IMR-90 (cell line): ENCODE data around the gene C4orf17. TPM values are rescaled to one million over a fixed set of nuclear protein-coding genes. Genes with fewer than 3 reads are reported as not detected.

Experiments used
- ATAC-seq: fragments of 200-7000 bp; cut with Tn5 transposase; 2 replicates; pipeline ENCODE4 v1.9.1; 2020; ENCODE audit warnings: low read depth, mild to moderate bottlenecking, moderate library complexity
- BruUV-seq: library from RNA; stranded (reverse); fragments of 400-500 nt; replicated peaks from 2 replicates; lab custom pipeline; 2021; lab: Mats Ljungman, UMichigan
- CTCF ChIA-PET: fragments of 300-600 bp; formaldehyde crosslinking; extraction: SDS; loops from one replicate; lab custom pipeline; 2021; ENCODE audit warnings: antibody characterized with exemption; lab: Yijun Ruan, JAX
- POLR2A ChIA-PET: fragments of 300-600 bp; sonication (Branson Sonifier 250); formaldehyde crosslinking; loops from one replicate; lab custom pipeline; 2022; ENCODE audit warnings: antibody characterized with exemption; ENCODE audit not compliant: unreplicated experiment; lab: Charles Lee
- DNase-seq: peaks from one replicate; pipeline ENCODE4 v3.0.0; 2013
- H2AFZ ChIP-seq: replicated peaks from 2 replicates; pipeline ENCODE3; 2013; ENCODE audit warnings: low read length, mild to moderate bottlenecking; ENCODE audit not compliant: poor library complexity
- H2AK5ac ChIP-seq: 2 replicates; pipeline ENCODE4 v1.6.1; 2013; ENCODE audit warnings: low read depth, low read length, inconsistent platforms
- H2AK9ac ChIP-seq: replicated peaks from 2 replicates; pipeline ENCODE3; 2013; ENCODE audit warnings: mild to moderate bottlenecking, low read depth, low read length, moderate library complexity; ENCODE audit not compliant: poor library complexity
- H2BK120ac ChIP-seq: 2 replicates; pipeline ENCODE4 v1.6.1; 2013; ENCODE audit warnings: low read depth, low read length, inconsistent platforms
- H2BK15ac ChIP-seq: 3 replicates; pipeline ENCODE4 v1.6.1; 2013; ENCODE audit warnings: low read depth, low read length, inconsistent platforms
- H2BK20ac ChIP-seq: 2 replicates; pipeline ENCODE4 v1.6.1; 2013; ENCODE audit warnings: low read depth, mild to moderate bottlenecking, inconsistent platforms, low read length, moderate library complexity
- H2BK5ac ChIP-seq: 2 replicates; pipeline ENCODE4 v1.6.1; 2013; ENCODE audit warnings: mild to moderate bottlenecking, low read depth, low read length, inconsistent platforms; ENCODE audit not compliant: poor library complexity, severe bottlenecking
- H3K14ac ChIP-seq: replicated peaks from 2 replicates; pipeline ENCODE4 v1.6.1; 2013; ENCODE audit warnings: low read depth, low read length, inconsistent platforms
- H3K18ac ChIP-seq: 2 replicates; pipeline ENCODE4 v1.6.1; 2013; ENCODE audit warnings: low read depth, low read length, control low read depth
- H3K23ac ChIP-seq: 2 replicates; pipeline ENCODE4 v1.6.1; 2013; ENCODE audit warnings: low read depth, low read length, inconsistent platforms
- H3K27ac ChIP-seq: 2 replicates; pipeline ENCODE4 v1.5.1; 2013; ENCODE audit warnings: mild to moderate bottlenecking, control low read depth, low read length; ENCODE audit not compliant: insufficient read depth
- H3K27me3 ChIP-seq: 2 replicates; pipeline ENCODE4 v1.6.1; 2013; ENCODE audit warnings: low read length; ENCODE audit not compliant: control insufficient read depth, insufficient read depth
- H3K36me3 ChIP-seq: 2 replicates; pipeline ENCODE4 v1.6.1; 2013; ENCODE audit warnings: low read length, mixed read lengths; ENCODE audit not compliant: control insufficient read depth, insufficient read depth
- H3K4ac ChIP-seq: 2 replicates; pipeline ENCODE4 v1.6.1; 2013; ENCODE audit warnings: low read depth, low read length, inconsistent platforms
- H3K4me1 ChIP-seq: 2 replicates; pipeline ENCODE4 v1.6.1; 2013; ENCODE audit warnings: low read length, mixed read lengths; ENCODE audit not compliant: control insufficient read depth, insufficient read depth
- H3K4me2 ChIP-seq: 2 replicates; pipeline ENCODE4 v1.6.1; 2013; ENCODE audit warnings: low read depth, mild to moderate bottlenecking, control low read depth, low read length, moderate library complexity
- H3K4me3 ChIP-seq: 2 replicates; pipeline ENCODE4 v1.5.1; 2013; ENCODE audit warnings: low read depth, mild to moderate bottlenecking, control low read depth, low read length, moderate library complexity; ENCODE audit not compliant: insufficient read depth
- H3K56ac ChIP-seq: 2 replicates; pipeline ENCODE4 v1.6.1; 2013; ENCODE audit warnings: low read length, inconsistent platforms; ENCODE audit not compliant: insufficient read depth; ENCODE audit errors: extremely low read depth
- H3K79me1 ChIP-seq, 2 experiments: 2 replicates each; pipeline ENCODE4 v1.6.1; 2013; ENCODE audit warnings: low read length in 2 of 2, inconsistent platforms in 1 of 2, low read depth in 1 of 2
- H3K9ac ChIP-seq: 2 replicates; pipeline ENCODE4 v1.6.1; 2013; ENCODE audit warnings: low read depth, low read length, control low read depth
- H3K9me1 ChIP-seq: 2 replicates; pipeline ENCODE4 v1.6.1; 2013; ENCODE audit warnings: low read length, inconsistent platforms; ENCODE audit not compliant: insufficient read depth
- H3K9me3 ChIP-seq: 2 replicates; pipeline ENCODE4 v1.6.1; 2013; ENCODE audit warnings: low read length; ENCODE audit not compliant: control insufficient read depth, insufficient read depth
- H4K20me1 ChIP-seq: 2 replicates; pipeline ENCODE4 v1.6.1; 2013; ENCODE audit warnings: low read length, inconsistent platforms; ENCODE audit not compliant: insufficient read depth
- H4K5ac ChIP-seq: 2 replicates; pipeline ENCODE4 v1.6.1; 2013; ENCODE audit warnings: mild to moderate bottlenecking, low read depth, low read length, control low read depth
- H4K8ac ChIP-seq, 2 experiments: 2 replicates each; pipeline ENCODE4 v1.6.1; 2013; ENCODE audit warnings: low read depth in 2 of 2, low read length in 2 of 2, control low read depth in 1 of 2, inconsistent platforms in 1 of 2
- H4K91ac ChIP-seq: 2 replicates; pipeline ENCODE4 v1.6.1; 2013; ENCODE audit warnings: low read depth, low read length, inconsistent platforms; ENCODE audit not compliant: insufficient read depth
- BHLHE40 ChIP-seq: fragments of 150-350 bp; IDR thresholded peaks from 2 replicates; pipeline ENCODE4 v1.6.1; 2016; ENCODE audit warnings: mild to moderate bottlenecking, low read depth, low read length
- CEBPB ChIP-seq: IDR thresholded peaks from 2 replicates; pipeline ENCODE4 v1.6.1; 2012; ENCODE audit warnings: low read depth, low read length, improper control_type of control experiment
- CHD1 ChIP-seq: IDR thresholded peaks from 2 replicates; pipeline ENCODE4 v1.6.1; 2012; ENCODE audit warnings: low read depth, low read length, improper control_type of control experiment
- CTCF ChIP-seq: conservative IDR thresholded peaks from 2 replicates; pipeline ENCODE4 v1.5.1; 2012; ENCODE audit warnings: mild to moderate bottlenecking, low read depth, low read length, improper control_type of control experiment
- ELK1 ChIP-seq: fragments of 150-350 bp; IDR thresholded peaks from 2 replicates; pipeline ENCODE4 v1.6.1; 2016; ENCODE audit warnings: low read depth, mild to moderate bottlenecking, low read length, moderate library complexity, borderline replicate concordance
- MAFK ChIP-seq: IDR thresholded peaks from 2 replicates; pipeline ENCODE4 v1.6.1; 2012; ENCODE audit warnings: low read depth, low read length, improper control_type of control experiment
- MAZ ChIP-seq: IDR thresholded peaks from 2 replicates; pipeline ENCODE4 v1.6.1; 2012; ENCODE audit warnings: low read depth, mild to moderate bottlenecking, low read length, improper control_type of control experiment, moderate library complexity, borderline replicate concordance
- MXI1 ChIP-seq: IDR thresholded peaks from 2 replicates; pipeline ENCODE4 v1.6.1; 2012; ENCODE audit warnings: low read depth, mild to moderate bottlenecking, low read length, moderate library complexity, borderline replicate concordance
- NFE2L2 ChIP-seq: fragments of 150-350 bp; IDR thresholded peaks from 2 replicates; pipeline ENCODE4 v1.6.1; 2016; ENCODE audit warnings: low read depth, mild to moderate bottlenecking, low read length
- RAD21 ChIP-seq: IDR thresholded peaks from 2 replicates; pipeline ENCODE4 v1.6.1; 2012; ENCODE audit warnings: low read length, improper control_type of control experiment
- RCOR1 ChIP-seq: IDR thresholded peaks from 2 replicates; pipeline ENCODE4 v1.6.1; 2012; ENCODE audit warnings: mild to moderate bottlenecking, low read length, improper control_type of control experiment; ENCODE audit not compliant: insufficient replicate concordance
- RFX5 ChIP-seq: IDR thresholded peaks from 2 replicates; pipeline ENCODE4 v1.8.0; 2012; ENCODE audit warnings: low read depth, mild to moderate bottlenecking, low read length, moderate library complexity
- SMC3 ChIP-seq: fragments of 150-350 bp; IDR thresholded peaks from 2 replicates; pipeline ENCODE4 v1.6.1; 2016; ENCODE audit warnings: low read depth, mild to moderate bottlenecking, antibody characterized with exemption, low read length, moderate library complexity
- USF2 ChIP-seq: fragments of 150-350 bp; IDR thresholded peaks from 2 replicates; pipeline ENCODE4 v1.6.1; 2017; ENCODE audit warnings: mild to moderate bottlenecking, antibody characterized with exemption, low read length, low read depth
- WGBS, 2 experiments: methylation state at CpG; one replicate each; pipeline versions ENCODE4 v1.1.5 to v1.1.7; 2013; ENCODE audit warnings: missing lambda C conversion rate in 2 of 2; ENCODE audit not compliant: insufficient read length in 1 of 2; ENCODE audit errors: extremely low coverage in 2 of 2; 5-methylcytosine and 5-hydroxymethylcytosine counted together
- dilution Hi-C: fragments of 300-500 bp; cut with HindIII; formaldehyde crosslinking; loops from one replicate; pipeline ENCODE4 v1.14.3; 2018; ENCODE audit warnings: low sequenced_read_pairs; ENCODE audit not compliant: unreplicated experiment
- in situ Hi-C: fragments of 300-500 bp; cut with MboI; formaldehyde crosslinking; loops from 3 replicates; pipeline ENCODE4 v1.14.3; 2019; ENCODE audit warnings: low sequenced_read_pairs, inconsistent platforms, mixed read lengths
- intact Hi-C: fragments of 100-400 bp; cut with micrococcal nuclease; formaldehyde crosslinking; loops from 2 replicates; pipeline ENCODE4 v1.10.0; 2022
- polyA plus RNA-seq, 3 experiments: library from polyadenylated mRNA; depleted of rRNA; stranded (reverse); fragments of >200 nt; gene quantifications; 2 replicates each; pipeline ENCODE4 v1.2.3, GENCODE V29; 2012; ENCODE audit warnings: low replicate concordance in 1 of 3
- total RNA-seq: library from RNA; depleted of rRNA; stranded (reverse); fragments of >200 nt; gene quantifications from 2 replicates; pipeline ENCODE4 v1.2.3, GENCODE V29; 2012

C4orf17 gene
- total and polyA plus RNA-seq, 2 of the 4 experiments (the other 2 are of a cell fraction), result not detected

- ATAC-seq (peak; percentile 49), DNase-seq (peak; percentile 15)
- H2BK20ac ChIP-seq, result no peak overlapping the region
- intact Hi-C loops, result loop anchor here (5.0 to 10.0 kb wide), 2 partner anchors 338 to 1004 kb away; no protein-coding TSS in a partner anchor
- no peak overlapping the region for H2BK120ac ChIP-seq
- no TSS peak for BruUV-seq
- H3K4ac ChIP-seq, result no peak overlapping the region
- no peaks in the 10 kb centered on the region for H3K4me1 ChIP-seq
- H3K23ac ChIP-seq, result no peak overlapping the region
- no peak overlapping the region for H2AFZ ChIP-seq
- H2BK5ac ChIP-seq, result no peak overlapping the region
- no peak overlapping the region for H2AK9ac ChIP-seq
- H4K8ac ChIP-seq, result no peak overlapping the region
- no peaks in the 10 kb centered on the region for H3K9me3 ChIP-seq
- in situ Hi-C loops, result no loop called here
- no peak overlapping the region for H4K91ac ChIP-seq
- H4K5ac ChIP-seq, result no peak overlapping the region
- H3K27ac ChIP-seq, result no peak overlapping the region
- no peaks in the 10 kb centered on the region for H3K27me3 ChIP-seq
- no peak overlapping the region for H3K4me2 ChIP-seq
- no CpG with 5 or more reads among the region's 1 CpG for WGBS, 2 experiments
- no peaks in the 10 kb centered on the region for H4K20me1 ChIP-seq
- TF ChIP-seq MAFK, result no peak
- no peak for TF ChIP-seq USF2
- TF ChIP-seq MAZ, result no peak
- TF ChIP-seq CTCF, result no peak
- TF ChIP-seq BHLHE40, result no peak
- TF ChIP-seq SMC3, result no peak
- no peak for TF ChIP-seq RAD21
- no peak for TF ChIP-seq CHD1
- no peak for TF ChIP-seq RCOR1
- TF ChIP-seq CEBPB, result no peak
- no peak for TF ChIP-seq MXI1
- TF ChIP-seq RFX5, result no peak
- TF ChIP-seq NFE2L2, result no peak
- no peak for TF ChIP-seq ELK1
- ChIA-PET POLR2A (no interaction called here), CTCF (no interaction called here)
- no peak overlapping the region for H2AK5ac ChIP-seq
- H2BK15ac ChIP-seq, result no peak overlapping the region
- no peak overlapping the region for H3K9ac ChIP-seq
- no peak overlapping the region for H3K18ac ChIP-seq
- H3K9me1 ChIP-seq, result no peaks in the 10 kb centered on the region
- H3K79me1 ChIP-seq, result no peaks in the 10 kb centered on the region
- no peak overlapping the region for H3K4me3 ChIP-seq
- H3K36me3 ChIP-seq, result no peaks in the 10 kb centered on the region
- dilution Hi-C loops, result no loop called here
- H3K14ac ChIP-seq, result no peak overlapping the region
- H3K56ac ChIP-seq, result no peak overlapping the region
Observed at GRCh38 chr4:99468889-99469288, 41.9 kb upstream of the C4orf17 start.
